HUES48 (cell line): ENCODE results near the gene SMIM28.

Experiments
- H3K27ac ChIP-seq: one replicate; pipeline ENCODE4 v1.7.0; 2013; ENCODE audit warnings: low read depth, low read length, inconsistent platforms
- H3K27me3 ChIP-seq: 2 replicates; pipeline ENCODE4 v1.6.1; 2013; ENCODE audit warnings: mild to moderate bottlenecking, low read length; ENCODE audit not compliant: control insufficient read depth, insufficient read depth
- H3K36me3 ChIP-seq: 2 replicates; pipeline ENCODE4 v1.6.1; 2013; ENCODE audit warnings: low read length; ENCODE audit not compliant: control insufficient read depth, insufficient read depth
- H3K4me1 ChIP-seq: 2 replicates; pipeline ENCODE4 v1.6.1; 2013; ENCODE audit warnings: mild to moderate bottlenecking, low read length; ENCODE audit not compliant: control insufficient read depth, insufficient read depth
- H3K4me3 ChIP-seq: 2 replicates; pipeline ENCODE4 v1.5.1; 2013; ENCODE audit warnings: mild to moderate bottlenecking, low read depth, low read length
- H3K9ac ChIP-seq: 2 replicates; pipeline ENCODE4 v1.6.1; 2013; ENCODE audit warnings: mild to moderate bottlenecking, low read depth, low read length, moderate library complexity
- H3K9me3 ChIP-seq: 2 replicates; pipeline ENCODE4 v1.6.1; 2013; ENCODE audit warnings: low read length; ENCODE audit not compliant: control insufficient read depth, insufficient read depth

Gene SMIM28

GRCh38 chr6:138431256-138432062, 53.8 kb downstream of the SMIM28 start:
- Histone ChIP-seq H3K9me3 (no peaks in the 10 kb centered on the region), H3K27ac (no peak overlapping the region), H3K4me1 (no peaks in the 10 kb centered on the region), H3K4me3 (no peak overlapping the region), H3K36me3 (peaks cover 17% of the 10 kb centered on the region), H3K27me3 (no peaks in the 10 kb centered on the region), H3K9ac (no peak overlapping the region)

- no peaks in the 10 kb centered on the region for H3K27me3 ChIP-seq
- H3K36me3 ChIP-seq: peaks cover 15% of the 10 kb centered on the region
- no peak overlapping the region for H3K4me3 ChIP-seq
These were observed 54.3 kb downstream of the SMIM28 start for GRCh38 chr6:138432063-138432356.

More at GRCh38 chr6:138432063-138432356, 54.3 kb downstream of the SMIM28 start:
- H3K9ac ChIP-seq: no peak overlapping the region
- no peaks in the 10 kb centered on the region for H3K4me1 ChIP-seq
- no peaks in the 10 kb centered on the region for H3K9me3 ChIP-seq
- H3K27ac ChIP-seq: no peak overlapping the region
